Thyroid gland (tissue), 4 donors: ENCODE results near the gene PSMD9. TPM values are rescaled to one million over a fixed set of nuclear protein-coding genes. Genes with fewer than 3 reads are reported as not detected.
"Not testable (repeated sequence)": the region's sequence is repeated elsewhere in the genome, so short reads cannot be mapped to it uniquely, and the experiment has no call there.

Source experiments
- DNase-seq, 2 donors: peaks; one replicate each; pipeline ENCODE4 v3.0.0-alpha.2; 2019
- H3K27ac ChIP-seq, 3 donors: fragments of 200-600 bp; sonication (generic); 1 replicate in 2 of 3; 2 replicates in 1 of 3; pipeline ENCODE4 v1.5.1; 2016 to 2019; ENCODE audit warnings: mild to moderate bottlenecking in 1 of 3, moderate library complexity in 1 of 3
- H3K27me3 ChIP-seq: fragments of 200-600 bp; sonication (generic); one replicate; pipeline ENCODE4 v1.5.1; 2019
- H3K36me3 ChIP-seq, 2 donors: fragments of 200-600 bp; sonication (generic); one replicate each; pipeline ENCODE4 v1.5.1; 2016 to 2019
- H3K4me1 ChIP-seq, 2 donors: fragments of 200-600 bp; sonication (generic); one replicate each; pipeline ENCODE4 v1.5.1; 2017 to 2019
- H3K4me3 ChIP-seq, 3 donors: fragments of 200-600 bp; sonication (generic); replicated peaks in 1 of 3; 1 replicate in 2 of 3; 2 replicates in 1 of 3; pipeline ENCODE4 v1.5.1; 2016; ENCODE audit warnings: mild to moderate bottlenecking in 1 of 3
- H3K9me3 ChIP-seq: fragments of 200-600 bp; sonication (generic); one replicate; pipeline ENCODE4 v1.5.1; 2017
- CTCF ChIP-seq, 6 experiments: fragments of 200-600 bp in 3 of 6; fragments of 450-650 bp in 3 of 6; sonication (generic) in 3 of 6; IDR thresholded peaks; one replicate each; pipeline ENCODE4 v1.5.1; 2016 to 2019; ENCODE audit warnings: antibody characterized with exemption in 6 of 6, mild to moderate bottlenecking in 2 of 6, inconsistent platforms in 1 of 6, moderate library complexity in 1 of 6
- POLR2A ChIP-seq, 2 donors: fragments of 450-650 bp; IDR thresholded peaks; one replicate each; pipeline ENCODE4 v1.6.1; 2017; ENCODE audit warnings: antibody characterized with exemption in 2 of 2, mild to moderate bottlenecking in 2 of 2, moderate library complexity in 1 of 2
- WGBS, 2 donors: methylation state at CpG; one replicate each; pipeline ENCODE4 v1.1.5; 2017; 5-methylcytosine and 5-hydroxymethylcytosine counted together
- intact Hi-C: fragments of 100-400 bp; cut with DNase I; formaldehyde crosslinking; loops from one replicate; pipeline ENCODE4 v1.15.1; 2023
- total RNA-seq, 4 donors: library from RNA; depleted of rRNA; stranded (reverse); fragments of >200 nt; gene quantifications; one replicate each; pipeline ENCODE4 v1.2.3, GENCODE V29; 2016

Gene PSMD9
- total RNA-seq, 4 donors from 2014 or later: 67.9 to 149 (median 97.4) TPM

DNA sequence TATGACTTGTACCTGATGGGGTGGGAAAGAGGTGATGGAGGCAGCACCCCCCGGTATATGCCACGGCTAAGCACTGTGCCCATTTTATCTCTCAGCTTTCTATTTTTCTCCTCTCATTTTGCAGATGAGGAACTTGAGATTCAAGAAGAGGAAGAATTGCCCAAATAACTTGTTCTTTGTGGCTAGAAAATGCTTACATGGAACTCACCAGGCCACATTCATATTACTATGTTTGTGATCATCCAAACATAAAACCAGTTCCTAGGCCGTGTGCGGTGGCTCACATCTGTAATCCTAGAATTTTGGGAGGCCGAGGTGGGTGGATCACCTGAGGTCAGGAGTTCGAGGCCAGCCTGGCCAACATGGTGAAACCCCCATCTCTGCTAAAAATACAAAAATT, 14.5 kb upstream of the PSMD9 start:
- no peak for TF ChIP-seq CTCF (IDR thresholded peaks at IDR 0.05)
- H3K9me3 ChIP-seq: no peaks in the 10 kb centered on the region
- intact Hi-C loops: no loop called here
- H3K4me3 ChIP-seq: no peak overlapping the region
- H3K36me3 ChIP-seq: no peaks in the 10 kb centered on the region
- WGBS, 2 donors: 89 to 93% methylated on average over 6 of the region's 6 CpGs
- H3K27me3 ChIP-seq: no peaks in the 10 kb centered on the region
- DNase-seq: no peak
- no peak overlapping the region for H3K27ac ChIP-seq
- no peaks in the 10 kb centered on the region for H3K4me1 ChIP-seq

DNA sequence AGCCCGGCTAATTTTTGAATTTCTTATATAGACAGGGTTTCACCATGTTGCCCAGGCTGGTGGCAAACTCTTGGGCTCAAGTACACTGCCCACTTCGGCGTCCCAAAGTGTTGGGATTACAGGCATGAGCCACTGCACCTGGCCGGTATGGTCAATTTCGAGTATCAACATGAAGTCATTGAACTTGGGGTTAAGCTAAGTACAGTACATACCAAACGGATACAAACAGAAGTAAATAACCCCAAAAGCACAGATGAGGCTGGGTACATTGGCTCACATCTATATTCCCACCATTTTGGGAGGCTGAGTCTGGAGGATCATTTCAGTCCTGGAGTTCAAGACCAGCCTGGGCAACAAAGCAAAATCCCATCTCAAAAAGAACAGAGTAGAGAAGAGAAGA, 13.0 kb upstream of the PSMD9 start:
- DNase-seq: no peak
- Histone ChIP-seq H3K4me1 (no peaks in the 10 kb centered on the region), H3K9me3 (no peaks in the 10 kb centered on the region), H3K27ac (no peak overlapping the region), H3K4me3 (no peak overlapping the region), H3K36me3 (no peaks in the 10 kb centered on the region), H3K27me3 (no peaks in the 10 kb centered on the region)
- TF ChIP-seq CTCF (IDR thresholded peaks at IDR 0.05) (no peak), POLR2A (IDR thresholded peaks at IDR 0.05) (no peak)
- intact Hi-C loops: no loop called here
- 85 to 90% methylated on average over 6 of the region's 6 CpGs for WGBS, 2 donors

- H3K9me3 ChIP-seq, DNase-seq, H3K27ac ChIP-seq, intact Hi-C loops, H3K27me3 ChIP-seq, H3K4me3 ChIP-seq, H3K36me3 ChIP-seq, H3K4me1 ChIP-seq: not testable (repeated sequence)
- WGBS, 2 donors: 94% methylated on average over 8 of the region's 8 CpGs
Measured at GRCh38 chr12:121876080-121876447, 12.5 kb upstream of the PSMD9 start.

- no peaks in the 10 kb centered on the region for H3K27me3 ChIP-seq
- H3K9me3 ChIP-seq: no peaks in the 10 kb centered on the region
- H3K27ac ChIP-seq: no peak overlapping the region
- H3K36me3 ChIP-seq: no peaks in the 10 kb centered on the region
- no peak overlapping the region for H3K4me3 ChIP-seq
- intact Hi-C loops: no loop called here
- TF ChIP-seq CTCF (IDR thresholded peaks at IDR 0.05): no peak
- no peak for TF ChIP-seq POLR2A (IDR thresholded peaks at IDR 0.05)
- WGBS, 2 donors: 49 to 55% methylated on average over 4 of the region's 4 CpGs
- no peak for DNase-seq
- peaks cover 0 to 6% of the 10 kb centered on the region in 2 donors for H3K4me1 ChIP-seq
Measured at GRCh38 chr12:121883315-121883660, 5.3 kb upstream of the PSMD9 start.

DNA sequence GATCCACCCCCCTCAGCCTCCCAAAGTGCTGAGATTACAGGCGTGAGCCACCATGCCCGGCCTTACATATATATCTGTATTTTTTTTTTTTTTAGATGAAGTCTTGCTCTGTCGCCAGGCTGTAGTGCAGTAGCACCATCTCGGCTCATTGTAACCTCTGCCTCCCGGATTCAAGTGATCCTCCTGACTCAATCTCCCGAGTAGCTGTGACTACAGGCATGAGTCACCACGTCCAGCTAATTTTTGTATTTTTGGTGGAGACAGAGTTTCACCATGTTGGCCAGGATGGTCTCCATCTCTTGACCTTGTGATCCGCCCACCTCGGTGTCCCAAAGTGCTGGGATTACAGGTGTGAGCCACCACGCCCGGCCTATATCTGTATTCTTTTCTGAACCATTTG, 3.5 kb upstream of the PSMD9 start:
- WGBS, 2 donors: 87 to 89% methylated on average over 11 of the region's 11 CpGs
- DNase-seq, H3K27me3 ChIP-seq, H3K9me3 ChIP-seq, H3K27ac ChIP-seq, H3K36me3 ChIP-seq, H3K4me3 ChIP-seq, intact Hi-C loops: not testable (repeated sequence)
- H3K4me1 ChIP-seq: peaks cover 11 to 17% of the 10 kb centered on the region in 2 donors

DNA sequence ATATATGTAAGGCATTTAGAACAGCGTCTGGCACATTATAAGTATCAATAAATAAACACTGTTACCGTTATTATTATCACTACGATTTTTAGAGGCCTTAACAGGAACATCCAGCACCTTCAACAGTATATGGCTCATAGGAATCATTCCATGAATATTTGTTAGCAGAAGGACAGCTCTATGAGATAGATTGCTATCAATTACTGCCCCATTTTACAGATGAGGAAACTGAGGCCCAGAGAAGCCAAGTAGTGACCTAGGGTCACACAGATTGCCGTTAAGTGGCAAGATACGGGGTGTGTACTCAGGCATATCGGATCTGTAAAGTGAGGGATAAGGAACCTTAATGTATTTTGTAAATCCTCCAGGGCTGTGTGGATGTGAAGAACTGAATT, 510 bp upstream of the PSMD9 start:
- Histone ChIP-seq H3K9me3 (no peaks in the 10 kb centered on the region), H3K27ac (peak overlapping the region in 1 of 3 donors; percentile 88), H3K4me1 (peaks cover 18 to 21% of the 10 kb centered on the region in 2 donors), H3K27me3 (no peaks in the 10 kb centered on the region), H3K36me3 (no peaks in the 10 kb centered on the region), H3K4me3 (peak overlapping the region; percentile 33 to 68 (median 68))
- intact Hi-C loops: no loop called here
- TF ChIP-seq POLR2A (IDR thresholded peaks at IDR 0.05) (no peak), CTCF (IDR thresholded peaks at IDR 0.05) (no peak)
- WGBS, 2 donors: 56 to 74% methylated on average over 4 to 6 of the region's 6 CpGs
- DNase-seq: no peak
